SK-N-SH (cell line): ENCODE results near the gene RAPGEF4. TPM values are rescaled to one million over a fixed set of nuclear protein-coding genes. Genes with fewer than 3 reads are reported as not detected.

Experiments used
- CTCF ChIA-PET: fragments of 300-600, 350-600 bp; formaldehyde crosslinking; extraction: SDS; loops from one replicate; lab custom pipeline; 2021; lab: Yijun Ruan, JAX
- POLR2A ChIA-PET: fragments of 350-600 bp; sonication (Branson Sonifier 250); formaldehyde crosslinking; extraction: SDS; loops from one replicate; lab custom pipeline; 2020; ENCODE audit warnings: antibody characterized with exemption, inconsistent platforms; lab: Yijun Ruan, JAX
- DNase-seq: peaks from one replicate; pipeline ENCODE4 v3.0.0; 2012
- H2AFZ ChIP-seq: fragments of 200-600 bp; sonication (generic); 2 replicates; pipeline ENCODE4 v1.8.1; 2016; ENCODE audit warnings: antibody characterized with exemption, mild to moderate bottlenecking, low read depth
- H3F3A ChIP-seq: fragments of 200-600 bp; sonication (generic); replicated peaks from 2 replicates; pipeline ENCODE3; 2016; ENCODE audit warnings: antibody characterized with exemption, mild to moderate bottlenecking; ENCODE audit not compliant: insufficient read depth
- H3K27ac ChIP-seq, 2 experiments: fragments of 200-500 bp in 1 of 2; fragments of 200-600 bp in 1 of 2; sonication (Bioruptor generic) in 1 of 2; sonication (generic), shearing (Covaris generic) in 1 of 2; 2 replicates each; pipeline versions ENCODE4 v1.5.1 to v1.6.1; 2014 to 2016; ENCODE audit warnings: low read depth in 2 of 2, inconsistent platforms in 1 of 2, low read length in 1 of 2, mild to moderate bottlenecking in 1 of 2, mixed read lengths in 1 of 2
- H3K27me3 ChIP-seq: fragments of 200-600 bp; sonication (generic), shearing (Covaris generic); 2 replicates; pipeline ENCODE4 v1.6.1; 2016; ENCODE audit warnings: mixed run types; ENCODE audit not compliant: insufficient read depth
- H3K36me3 ChIP-seq, 2 experiments: fragments of 200-500 bp in 1 of 2; fragments of 200-600 bp in 1 of 2; sonication (Bioruptor generic) in 1 of 2; sonication (generic) in 1 of 2; replicated peaks in 1 of 2; 2 replicates each; pipeline versions ENCODE3 to v1.5.1; 2014 to 2016; ENCODE audit warnings: low read length in 1 of 2, mild to moderate bottlenecking in 1 of 2; ENCODE audit not compliant: insufficient read depth in 2 of 2, control insufficient read depth in 1 of 2
- H3K4me1 ChIP-seq, 2 experiments: fragments of 200-500 bp in 1 of 2; fragments of 200-600 bp in 1 of 2; sonication (Bioruptor generic) in 1 of 2; sonication (generic), shearing (Covaris generic) in 1 of 2; 2 replicates each; pipeline versions ENCODE4 v1.5.1 to v1.6.1; 2014 to 2016; ENCODE audit warnings: low read depth in 1 of 2, low read length in 1 of 2, mixed run types in 1 of 2; ENCODE audit not compliant: insufficient read depth in 2 of 2, control insufficient read depth in 1 of 2
- H3K4me2 ChIP-seq: fragments of 200-600 bp; sonication (generic), shearing (Covaris generic); 2 replicates; pipeline ENCODE4 v1.6.1; 2017; ENCODE audit warnings: mixed run types
- H3K4me3 ChIP-seq, 2 experiments: fragments of 200-500 bp in 1 of 2; fragments of 200-600 bp in 1 of 2; sonication (Bioruptor generic) in 1 of 2; sonication (generic), shearing (Covaris generic) in 1 of 2; 2 replicates each; pipeline versions ENCODE4 v1.5.1 to v1.8.1; 2014 to 2016; ENCODE audit warnings: low read depth in 2 of 2, inconsistent platforms in 1 of 2, low read length in 1 of 2, mild to moderate bottlenecking in 1 of 2, mixed read lengths in 1 of 2, moderate library complexity in 1 of 2
- H3K79me2 ChIP-seq: fragments of 200-600 bp; sonication (generic); 2 replicates; pipeline ENCODE4 v1.8.1; 2017; ENCODE audit warnings: mild to moderate bottlenecking; ENCODE audit not compliant: insufficient read depth
- H3K9ac ChIP-seq: fragments of 200-600 bp; sonication (generic); 2 replicates; pipeline ENCODE4 v1.6.1; 2017; ENCODE audit warnings: mixed run types
- H3K9me2 ChIP-seq: fragments of 200-600 bp; sonication (generic); 2 replicates; pipeline ENCODE4 v1.6.1; 2017; ENCODE audit warnings: mixed run types
- H3K9me3 ChIP-seq: fragments of 200-600 bp; sonication (generic); 2 replicates; pipeline ENCODE4 v1.6.1; 2017; ENCODE audit warnings: mixed run types, mild to moderate bottlenecking, moderate library complexity
- H4K20me1 ChIP-seq: fragments of 200-600 bp; sonication (generic); 2 replicates; pipeline ENCODE4 v1.6.1; 2017; ENCODE audit warnings: mild to moderate bottlenecking, mixed run types; ENCODE audit not compliant: insufficient read depth
- CHD2 ChIP-seq: fragments of 150-350 bp; IDR thresholded peaks from 2 replicates; pipeline ENCODE4 v1.6.1; 2018; ENCODE audit warnings: low read length; ENCODE audit not compliant: partially characterized antibody
- EP300 ChIP-seq, 2 experiments: IDR thresholded peaks; 2 replicates each; pipeline versions ENCODE4 v1.4.0 to v1.6.1; 2012; ENCODE audit warnings: borderline replicate concordance in 1 of 2, low read depth in 1 of 2, low read length in 1 of 2
- EZH2phosphoT487 ChIP-seq: fragments of 200-600 bp; sonication (generic); IDR thresholded peaks from 2 replicates; pipeline ENCODE4 v1.6.1; 2017; ENCODE audit warnings: low read depth, mixed run types, mild to moderate bottlenecking, antibody characterized with exemption, moderate library complexity, borderline replicate concordance
- FOSL2 ChIP-seq: IDR thresholded peaks from 2 replicates; pipeline ENCODE4 v1.4.0; 2012; ENCODE audit warnings: low read depth, mild to moderate bottlenecking, moderate library complexity, borderline replicate concordance
- FOXM1 ChIP-seq: IDR thresholded peaks from 2 replicates; pipeline ENCODE4 v1.4.0; 2012; ENCODE audit warnings: low read depth, mild to moderate bottlenecking
- GABPA ChIP-seq: IDR thresholded peaks from 2 replicates; pipeline ENCODE4 v1.4.0; 2012; ENCODE audit warnings: low read depth, mild to moderate bottlenecking
- GATA2 ChIP-seq: sonication (generic); formaldehyde crosslinking; IDR thresholded peaks from 2 replicates; pipeline ENCODE4 v1.5.0; 2020; ENCODE audit warnings: mild to moderate bottlenecking, missing genetic modification reagents
- MAX ChIP-seq: IDR thresholded peaks from 2 replicates; pipeline ENCODE4 v1.4.0; 2012; ENCODE audit warnings: low read depth
- MXI1 ChIP-seq: IDR thresholded peaks from 2 replicates; pipeline ENCODE4 v1.6.1; 2012; ENCODE audit warnings: mild to moderate bottlenecking, low read depth, low read length, improper control_type of control experiment
- NRF1 ChIP-seq: IDR thresholded peaks from 2 replicates; pipeline ENCODE4 v1.6.1; 2012; ENCODE audit warnings: low read depth, mild to moderate bottlenecking, low read length
- POLR2AphosphoS5 ChIP-seq: IDR thresholded peaks from 2 replicates; pipeline ENCODE4 v1.6.1; 2012; ENCODE audit warnings: low read depth, low read length
- RAD21 ChIP-seq: IDR thresholded peaks from 2 replicates; pipeline ENCODE4 v1.6.1; 2012; ENCODE audit warnings: mild to moderate bottlenecking, low read length
- RCOR1 ChIP-seq: fragments of 150-350 bp; IDR thresholded peaks from 2 replicates; pipeline ENCODE4 v1.6.1; 2017; ENCODE audit warnings: antibody characterized with exemption, low read length
- RXRA ChIP-seq: IDR thresholded peaks from 2 replicates; pipeline ENCODE4 v1.4.0; 2012; ENCODE audit warnings: low read depth, mild to moderate bottlenecking, borderline replicate concordance
- SIN3A ChIP-seq: IDR thresholded peaks from 2 replicates; pipeline ENCODE4 v1.6.1; 2012; ENCODE audit warnings: low read depth, mild to moderate bottlenecking, low read length, moderate library complexity, borderline replicate concordance
- SMC3 ChIP-seq: IDR thresholded peaks from 2 replicates; pipeline ENCODE4 v1.6.1; 2012; ENCODE audit warnings: low read depth, low read length, improper control_type of control experiment
- TAF1 ChIP-seq: IDR thresholded peaks from 2 replicates; pipeline ENCODE4 v1.6.1; 2012; ENCODE audit warnings: low read depth, mild to moderate bottlenecking, low read length, moderate library complexity, borderline replicate concordance
- TCF12 ChIP-seq: IDR thresholded peaks from 2 replicates; pipeline ENCODE4 v1.4.0; 2012
- USF1 ChIP-seq: IDR thresholded peaks from 2 replicates; pipeline ENCODE4 v1.4.0; 2012; ENCODE audit warnings: low read depth, borderline replicate concordance
- USF2 ChIP-seq: fragments of 150-350 bp; IDR thresholded peaks from 2 replicates; pipeline ENCODE4 v1.6.1; 2017; ENCODE audit warnings: antibody characterized with exemption, low read length, low read depth, borderline replicate concordance
- YY1 ChIP-seq: IDR thresholded peaks from 2 replicates; pipeline ENCODE4 v1.4.0; 2012; ENCODE audit warnings: low read depth, mild to moderate bottlenecking
- WGBS: methylation state at CpG from one replicate; pipeline ENCODE4 v1.1.6; 2017; ENCODE audit warnings: low lambda C conversion rate; 5-methylcytosine and 5-hydroxymethylcytosine counted together
- polyA plus RNA-seq, 3 experiments: library from polyadenylated mRNA; depleted of rRNA; stranded (reverse); fragments of >200 nt; gene quantifications; 2 replicates each; pipeline ENCODE4 v1.2.3, GENCODE V29; 2012

Gene RAPGEF4
- polyA plus RNA-seq, 1 of the 3 experiments (the other 2 are of a cell fraction) = 0.30 TPM

- no peak for TF ChIP-seq USF1
- TF ChIP-seq TCF12 = no peak
- no peak for TF ChIP-seq TAF1
- TF ChIP-seq MAX = no peak
- TF ChIP-seq EP300 (IDR thresholded peaks at IDR 0.05; ENCODE audit: borderline replicate concordance in 1 of 2, low read depth in 1 of 2, low read length in 1 of 2) = no peak
- no peak for TF ChIP-seq MXI1
- no peak for TF ChIP-seq NRF1
- no peak for TF ChIP-seq RXRA
- no peak for TF ChIP-seq POLR2AphosphoS5
- TF ChIP-seq USF2 = no peak
- TF ChIP-seq RAD21 = no peak
- TF ChIP-seq GABPA = no peak
- no peak for TF ChIP-seq FOSL2
- no peak for TF ChIP-seq FOXM1
- TF ChIP-seq RCOR1 = no peak
- TF ChIP-seq SMC3 = no peak
- TF ChIP-seq SIN3A = no peak
- Histone ChIP-seq H3K36me3 (no peaks in the 10 kb centered on the region), H3K27ac (no peak overlapping the region), H3K9ac (no peak overlapping the region), H4K20me1 (no peaks in the 10 kb centered on the region), H2AFZ (no peak overlapping the region), H3F3A (no peaks in the 10 kb centered on the region), H3K4me1 (no peaks in the 10 kb centered on the region), H3K27me3 (no peaks in the 10 kb centered on the region), H3K9me3 (no peaks in the 10 kb centered on the region), H3K4me2 (no peak overlapping the region), H3K9me2 (no peaks in the 10 kb centered on the region), H3K4me3 (no peak overlapping the region), H3K79me2 (no peaks in the 10 kb centered on the region)
- no peak for DNase-seq
- POLR2A ChIA-PET = no interaction called here
- CTCF ChIA-PET = interaction anchor here (0.6 to 1.5 kb wide), 4 partner anchors 11 to 256 kb away, joined by 3 to 6 read pairs (median 6); no protein-coding TSS in a partner anchor
Measured at GRCh38 chr2:172723286-172723685, 12.4 kb upstream of the RAPGEF4 start.

GRCh38 chr2:172724724-172725123 is 10.9 kb upstream of the RAPGEF4 start:
- H3K27ac ChIP-seq = no peak overlapping the region
- ChIA-PET CTCF (interaction anchor here (1.4 to 1.5 kb wide), 2 partner anchors 14 to 15 kb away, joined by 5 to 6 read pairs; no protein-coding TSS in a partner anchor), POLR2A (no interaction called here)
- no peaks in the 10 kb centered on the region for H4K20me1 ChIP-seq
- H3K4me2 ChIP-seq = no peak overlapping the region
- H3K9me2 ChIP-seq = no peaks in the 10 kb centered on the region
- H3K9me3 ChIP-seq = no peaks in the 10 kb centered on the region
- no peak for DNase-seq
- 78% methylated on average over 4 of the region's 4 CpGs for WGBS
- no peaks in the 10 kb centered on the region for H3F3A ChIP-seq
- H3K36me3 ChIP-seq = no peaks in the 10 kb centered on the region
- H3K4me1 ChIP-seq = no peaks in the 10 kb centered on the region
- no peak for TF ChIP-seq YY1
- no peak for TF ChIP-seq USF1
- no peak for TF ChIP-seq TCF12
- TF ChIP-seq CHD2 = no peak
- TF ChIP-seq MAX = no peak
- TF ChIP-seq RAD21 = no peak
- TF ChIP-seq EZH2phosphoT487 = no peak
- no peak for TF ChIP-seq GATA2 (CRISPR knock-in tag)
- no peak for TF ChIP-seq SMC3
- no peak overlapping the region for H3K4me3 ChIP-seq
- H3K9ac ChIP-seq = no peak overlapping the region
- no peak overlapping the region for H2AFZ ChIP-seq
- H3K79me2 ChIP-seq = no peaks in the 10 kb centered on the region
- H3K27me3 ChIP-seq = no peaks in the 10 kb centered on the region
